GM19397 (cell line): ENCODE data around the gene NHERF2.
"Not testable (repeated sequence)": the region's sequence is repeated elsewhere in the genome, so short reads cannot be mapped to it uniquely, and the experiment has no call there.

ENCODE experiments used
- ATAC-seq: cut with Tn5 transposase; IDR thresholded peaks from one replicate; pipeline ENCODE4 v1.9.1; 2021; ENCODE audit warnings: mild to moderate bottlenecking, moderate library complexity; ENCODE audit not compliant: unreplicated experiment

The NHERF2 gene

GRCh38 chr16:2004795-2005517 lies 21.7 kb upstream of the NHERF2 start:
- no peak for ATAC-seq

- ATAC-seq, result no peak
These were observed 21.1 kb upstream of the NHERF2 start for GRCh38 chr16:2005646-2006045.

- ATAC-seq, result no peak
These were observed 20.4 kb upstream of the NHERF2 start for GRCh38 chr16:2006317-2006716.

GRCh38 chr16:2007081-2007836 lies 19.4 kb upstream of the NHERF2 start:
- no peak for ATAC-seq

GRCh38 chr16:2008009-2008526 lies 18.6 kb upstream of the NHERF2 start:
- no peak for ATAC-seq

- no peak for ATAC-seq
These were observed 18.0 kb upstream of the NHERF2 start for GRCh38 chr16:2008631-2009163.

GRCh38 chr16:2009164-2009711 lies 17.5 kb upstream of the NHERF2 start:
- ATAC-seq, result no peak

- peak; percentile 86 for ATAC-seq
These were observed 16.8 kb upstream of the NHERF2 start, which contains the start of gene ZNF598 for GRCh38 chr16:2009791-2010510. ZNF598 (minus strand) TSS chr16:2009821.

GRCh38 chr16:2011726-2012125 lies 15.0 kb upstream of the NHERF2 start:
- ATAC-seq, result not testable (repeated sequence)

GRCh38 chr16:2013527-2013926 lies 13.2 kb upstream of the NHERF2 start:
- ATAC-seq, result no peak

GRCh38 chr16:2015117-2015946 lies 11.4 kb upstream of the NHERF2 start:
- no peak for ATAC-seq

- ATAC-seq, result no peak
These were observed 10.8 kb upstream of the NHERF2 start for GRCh38 chr16:2015947-2016208.

GRCh38 chr16:2016407-2016922 lies 10.2 kb upstream of the NHERF2 start:
- ATAC-seq, result no peak

- no peak for ATAC-seq
These were observed 7.2 kb upstream of the NHERF2 start, which contains the start of gene NPW for GRCh38 chr16:2019518-2019920. NPW (plus strand) TSS chr16:2019785.

- no peak for ATAC-seq
These were observed 6.5 kb upstream of the NHERF2 start for GRCh38 chr16:2019921-2020831.

GRCh38 chr16:2022723-2023091 lies 4.0 kb upstream of the NHERF2 start:
- no peak for ATAC-seq

GRCh38 chr16:2023092-2024031 lies 3.3 kb upstream of the NHERF2 start:
- peak; percentile 70 for ATAC-seq

- ATAC-seq, result no peak
These were observed 2.7 kb upstream of the NHERF2 start for GRCh38 chr16:2024032-2024420.
